ENCODE measurements around the gene GZMM. TPM values are rescaled to one million over a fixed set of nuclear protein-coding genes. Genes with fewer than 3 reads are reported as not detected.
"Not testable (repeated sequence)": the region's sequence is repeated elsewhere in the genome, so short reads cannot be mapped to it uniquely, and the experiment has no call there.

The GZMM gene
- total and polyA plus RNA-seq, 12 donors, result 0.35 to 2.4 (median 1.2) TPM; not detected in 4

DNA sequence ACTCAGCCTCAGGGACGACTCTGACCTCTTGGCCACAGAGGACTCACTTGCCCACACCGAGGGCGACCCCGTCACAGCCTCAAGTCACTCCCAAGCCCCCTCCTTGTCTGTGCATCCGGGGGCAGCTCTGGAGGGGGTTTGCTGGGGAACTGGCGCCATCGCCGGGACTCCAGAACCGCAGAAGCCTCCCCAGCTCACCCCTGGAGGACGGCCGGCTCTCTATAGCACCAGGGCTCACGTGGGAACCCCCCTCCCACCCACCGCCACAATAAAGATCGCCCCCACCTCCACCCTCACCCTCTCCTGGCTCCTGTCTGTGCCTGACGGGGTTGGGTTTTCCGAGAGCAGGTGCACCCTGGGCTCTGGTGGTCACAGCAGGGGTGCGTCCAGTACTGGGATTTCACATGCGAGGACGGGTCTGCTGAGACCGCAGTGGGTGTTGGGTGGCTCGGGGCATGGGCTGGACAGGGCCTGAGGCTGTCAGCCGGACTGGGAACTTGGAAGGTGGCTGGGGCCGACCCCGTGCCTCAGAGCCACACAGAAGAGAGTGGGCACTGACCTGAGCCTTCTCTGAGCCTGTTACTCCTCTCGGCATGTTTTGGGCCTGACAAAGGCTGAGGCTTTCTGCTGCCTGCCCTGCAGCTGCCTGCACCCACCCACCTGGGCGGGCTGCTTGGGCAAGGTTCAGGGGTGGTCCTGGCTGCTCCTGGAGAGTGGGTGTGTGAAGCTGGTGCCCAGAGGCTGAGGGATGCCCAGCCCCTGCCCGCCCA lies 39.5 kb downstream of the GZMM start:
- Histone ChIP-seq H3K36me3 (replicated peaks in 1 of 2) (peaks cover 0 to 35% of the 10 kb centered on the region in 2 donors), H3K9me3 (replicated peaks in 1 of 3) (no peaks in the 10 kb centered on the region), H3K4me1 (replicated peaks in 1 of 2) (peaks cover 24 to 40% of the 10 kb centered on the region in 2 donors), H3K4me3 (no peak overlapping the region), H3K27me3 (peaks cover 2% of the 10 kb centered on the region), H3K27ac (peak overlapping the region; percentile 67 to 94 (median 86))
- no peak for TF ChIP-seq POLR2A (IDR thresholded peaks at IDR 0.05)
- TF ChIP-seq, protein P1, sequence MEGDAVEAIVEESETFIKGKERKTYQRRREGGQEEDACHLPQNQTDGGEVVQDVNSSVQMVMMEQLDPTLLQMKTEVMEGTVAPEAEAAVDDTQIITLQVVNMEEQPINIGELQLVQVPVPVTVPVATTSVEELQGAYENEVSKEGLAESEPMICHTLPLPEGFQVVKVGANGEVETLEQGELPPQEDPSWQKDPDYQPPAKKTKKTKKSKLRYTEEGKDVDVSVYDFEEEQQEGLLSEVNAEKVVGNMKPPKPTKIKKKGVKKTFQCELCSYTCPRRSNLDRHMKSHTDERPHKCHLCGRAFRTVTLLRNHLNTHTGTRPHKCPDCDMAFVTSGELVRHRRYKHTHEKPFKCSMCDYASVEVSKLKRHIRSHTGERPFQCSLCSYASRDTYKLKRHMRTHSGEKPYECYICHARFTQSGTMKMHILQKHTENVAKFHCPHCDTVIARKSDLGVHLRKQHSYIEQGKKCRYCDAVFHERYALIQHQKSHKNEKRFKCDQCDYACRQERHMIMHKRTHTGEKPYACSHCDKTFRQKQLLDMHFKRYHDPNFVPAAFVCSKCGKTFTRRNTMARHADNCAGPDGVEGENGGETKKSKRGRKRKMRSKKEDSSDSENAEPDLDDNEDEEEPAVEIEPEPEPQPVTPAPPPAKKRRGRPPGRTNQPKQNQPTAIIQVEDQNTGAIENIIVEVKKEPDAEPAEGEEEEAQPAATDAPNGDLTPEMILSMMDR (IDR thresholded peaks at IDR 0.05), result no peak
- peak in 1 of 7 donors; percentile 40 for DNase-seq
- WGBS, 4 donors, result 57 to 80% (median 73%) methylated on average over 5 to 27 of the region's 27 CpGs
- intact Hi-C loops (cut with DNase I), result no loop called here

DNA sequence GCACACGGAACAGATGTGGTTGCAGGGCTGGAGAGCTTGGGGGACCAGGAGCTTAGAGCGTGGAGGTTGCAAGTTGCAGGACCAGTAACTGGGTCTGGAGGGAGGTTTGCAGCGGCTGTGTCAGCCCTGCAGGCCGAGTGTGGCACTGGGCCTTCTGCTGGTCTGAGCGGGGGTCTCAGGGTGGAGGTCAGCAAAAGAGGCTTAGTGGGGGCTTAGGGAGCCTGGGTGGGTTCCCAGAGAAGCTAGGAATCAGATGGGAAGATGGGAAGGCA lies 40.1 kb downstream of the GZMM start:
- Histone ChIP-seq H3K36me3 (replicated peaks in 1 of 2) (peaks cover 0 to 35% of the 10 kb centered on the region in 2 donors), H3K4me3 (no peak overlapping the region), H3K9me3 (replicated peaks in 1 of 3) (no peaks in the 10 kb centered on the region), H3K27ac (peak overlapping the region in 4 of 5 donors; percentile 75 to 94 (median 88)), H3K4me1 (replicated peaks in 1 of 2) (peaks cover 24 to 43% of the 10 kb centered on the region in 2 donors), H3K27me3 (peaks cover 7% of the 10 kb centered on the region)
- DNase-seq, result no peak
- intact Hi-C loops (cut with DNase I), result no loop called here
- 53 to 70% (median 66%) methylated on average over 3 to 5 of the region's 5 CpGs for WGBS, 4 donors
- TF ChIP-seq, protein P1 (IDR thresholded peaks at IDR 0.05), result no peak
- no peak for TF ChIP-seq POLR2A (IDR thresholded peaks at IDR 0.05)

DNA sequence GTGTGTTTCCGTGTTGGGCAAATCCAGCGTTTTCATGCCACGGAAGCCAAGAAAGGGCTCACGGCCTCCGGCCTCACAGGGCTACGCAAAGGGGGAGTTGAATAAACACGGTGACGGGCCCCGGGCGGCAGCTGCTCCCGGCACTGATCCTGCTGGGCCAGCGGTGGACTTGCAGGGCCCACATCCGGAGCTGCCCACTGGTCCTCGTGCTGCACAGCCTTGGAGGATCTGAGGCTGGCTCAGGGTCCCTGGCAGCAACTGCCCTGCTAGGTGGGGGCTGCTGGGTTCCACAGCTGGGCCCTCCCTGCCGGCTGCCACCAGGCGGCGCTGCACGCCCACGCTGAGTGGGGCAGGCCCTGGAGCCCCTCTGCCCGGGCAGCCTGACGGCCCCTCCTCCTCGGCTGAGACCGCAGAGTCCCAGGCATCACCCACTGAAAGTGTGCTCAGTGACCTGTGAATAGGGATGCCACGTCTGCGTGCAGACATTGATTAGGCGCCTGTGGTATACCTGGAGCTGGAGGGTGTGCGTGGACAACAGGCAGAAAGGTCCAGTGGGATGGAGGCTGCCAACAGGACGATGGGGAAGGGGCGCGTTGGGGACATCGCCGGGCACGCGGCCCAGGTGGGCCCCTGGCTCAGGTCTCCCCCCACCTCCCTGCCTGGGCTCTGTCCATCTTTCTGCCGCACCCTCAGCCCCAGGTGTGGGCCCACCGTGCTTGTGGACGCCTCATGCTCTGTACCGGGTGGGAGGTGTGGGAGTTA lies 40.6 kb downstream of the GZMM start:
- Histone ChIP-seq H3K27ac (peak overlapping the region in 4 of 5 donors; percentile 75 to 94 (median 88)), H3K9me3 (replicated peaks in 1 of 3) (no peaks in the 10 kb centered on the region), H3K36me3 (replicated peaks in 1 of 2) (peaks cover 0 to 35% of the 10 kb centered on the region in 2 donors), H3K4me1 (replicated peaks in 1 of 2) (peaks cover 24 to 48% of the 10 kb centered on the region in 2 donors), H3K4me3 (no peak overlapping the region), H3K27me3 (peaks cover 10% of the 10 kb centered on the region)
- WGBS, 4 donors, result 17 to 32% (median 24%) methylated on average over 12 to 38 of the region's 38 CpGs
- intact Hi-C loops (cut with DNase I), result no loop called here
- DNase-seq, result peak; percentile 63 to 90 (median 83)
- TF ChIP-seq, protein P1 (IDR thresholded peaks at IDR 0.05), result peak; percentile 75 to 95 (median 82)
- peak in 1 of 2 donors; percentile 43 for TF ChIP-seq POLR2A (IDR thresholded peaks at IDR 0.05)

DNA sequence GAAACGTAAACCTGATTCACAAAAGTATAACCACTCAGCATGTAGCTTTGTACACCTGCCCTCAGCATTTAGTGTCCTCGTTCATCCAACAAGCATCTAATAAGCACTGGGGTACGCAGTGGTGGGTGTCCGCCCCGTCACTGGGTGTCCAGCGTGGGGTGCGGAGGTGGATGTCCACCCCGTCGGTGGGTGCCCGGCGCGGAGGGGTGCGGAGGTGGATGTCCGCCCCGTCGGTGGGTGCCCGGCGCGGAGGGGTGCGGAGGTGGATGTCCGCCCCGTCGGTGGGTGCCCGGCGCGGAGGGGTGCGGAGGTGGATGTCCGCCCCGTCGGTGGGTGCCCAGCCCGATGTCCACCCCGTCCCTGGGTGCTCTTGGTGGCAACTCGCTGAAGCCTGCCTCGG lies 41.3 kb downstream of the GZMM start:
- DNase-seq; H3K4me3 ChIP-seq; H3K27ac ChIP-seq; H3K9me3 ChIP-seq (replicated peaks in 1 of 3); intact Hi-C loops (cut with DNase I): not testable (repeated sequence)
- peaks cover 0 to 28% of the 10 kb centered on the region in 2 donors for H3K36me3 ChIP-seq (replicated peaks in 1 of 2)
- 76 to 81% (median 79%) methylated on average over 11 to 34 of the region's 34 CpGs for WGBS, 4 donors
- H3K27me3 ChIP-seq, result peaks cover 10% of the 10 kb centered on the region
- peaks cover 24 to 49% of the 10 kb centered on the region in 2 donors for H3K4me1 ChIP-seq (replicated peaks in 1 of 2)

All from adrenal gland (tissue), 12 donors.